Measurements from ENCODE around the gene C2.

The C2 gene

DNA sequence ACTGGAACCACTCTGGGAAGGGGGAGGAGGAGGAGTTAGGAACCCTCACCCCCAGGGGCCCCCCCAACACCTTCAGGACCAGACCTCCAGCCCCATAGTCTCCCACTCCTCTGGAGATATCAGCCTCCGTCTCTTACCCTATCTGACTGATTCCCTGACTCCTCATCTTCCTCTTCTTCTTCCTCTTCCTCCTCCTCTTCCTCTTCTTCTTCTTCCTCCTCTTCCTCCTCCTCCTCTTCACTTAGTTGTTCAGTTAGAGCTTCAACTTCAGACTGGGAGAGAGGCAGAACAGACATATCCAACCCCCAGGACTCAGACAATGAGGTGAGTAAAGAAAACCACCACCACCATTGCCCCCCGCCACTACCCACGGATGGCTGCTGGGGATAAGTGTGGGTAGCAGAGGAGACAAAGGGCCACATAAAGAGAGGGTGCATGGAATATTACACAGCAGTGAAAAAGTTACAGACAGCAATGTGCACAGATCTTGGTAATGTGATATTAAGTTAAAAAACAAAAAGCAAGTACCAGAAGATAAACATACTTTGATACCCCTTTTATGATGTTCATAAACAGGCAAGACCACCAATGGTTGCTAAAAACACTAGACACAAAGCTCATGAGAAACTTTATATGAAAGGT lies 38.1 kb upstream of the C2 start:
- Histone ChIP-seq H3K27ac (replicated peaks) (no peak overlapping the region), H3K27me3 (ENCODE audit: insufficient read depth, poor library complexity, severe bottlenecking) (no peaks in the 10 kb centered on the region), H3K4me3 (replicated peaks; ENCODE audit: insufficient read depth, low read length) (no peak overlapping the region)
- TF ChIP-seq, protein P1, sequence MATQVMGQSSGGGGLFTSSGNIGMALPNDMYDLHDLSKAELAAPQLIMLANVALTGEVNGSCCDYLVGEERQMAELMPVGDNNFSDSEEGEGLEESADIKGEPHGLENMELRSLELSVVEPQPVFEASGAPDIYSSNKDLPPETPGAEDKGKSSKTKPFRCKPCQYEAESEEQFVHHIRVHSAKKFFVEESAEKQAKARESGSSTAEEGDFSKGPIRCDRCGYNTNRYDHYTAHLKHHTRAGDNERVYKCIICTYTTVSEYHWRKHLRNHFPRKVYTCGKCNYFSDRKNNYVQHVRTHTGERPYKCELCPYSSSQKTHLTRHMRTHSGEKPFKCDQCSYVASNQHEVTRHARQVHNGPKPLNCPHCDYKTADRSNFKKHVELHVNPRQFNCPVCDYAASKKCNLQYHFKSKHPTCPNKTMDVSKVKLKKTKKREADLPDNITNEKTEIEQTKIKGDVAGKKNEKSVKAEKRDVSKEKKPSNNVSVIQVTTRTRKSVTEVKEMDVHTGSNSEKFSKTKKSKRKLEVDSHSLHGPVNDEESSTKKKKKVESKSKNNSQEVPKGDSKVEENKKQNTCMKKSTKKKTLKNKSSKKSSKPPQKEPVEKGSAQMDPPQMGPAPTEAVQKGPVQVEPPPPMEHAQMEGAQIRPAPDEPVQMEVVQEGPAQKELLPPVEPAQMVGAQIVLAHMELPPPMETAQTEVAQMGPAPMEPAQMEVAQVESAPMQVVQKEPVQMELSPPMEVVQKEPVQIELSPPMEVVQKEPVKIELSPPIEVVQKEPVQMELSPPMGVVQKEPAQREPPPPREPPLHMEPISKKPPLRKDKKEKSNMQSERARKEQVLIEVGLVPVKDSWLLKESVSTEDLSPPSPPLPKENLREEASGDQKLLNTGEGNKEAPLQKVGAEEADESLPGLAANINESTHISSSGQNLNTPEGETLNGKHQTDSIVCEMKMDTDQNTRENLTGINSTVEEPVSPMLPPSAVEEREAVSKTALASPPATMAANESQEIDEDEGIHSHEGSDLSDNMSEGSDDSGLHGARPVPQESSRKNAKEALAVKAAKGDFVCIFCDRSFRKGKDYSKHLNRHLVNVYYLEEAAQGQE (IDR thresholded peaks at IDR 0.05; ENCODE audit: insufficient replicate concordance, low read depth): no peak
- TF ChIP-seq SPI1 (IDR thresholded peaks at IDR 0.05; ENCODE audit: borderline replicate concordance, low read depth) (no peak), GABPA (IDR thresholded peaks at IDR 0.05; ENCODE audit: low read depth) (no peak), POLR2AphosphoS5 (IDR thresholded peaks at IDR 0.05; ENCODE audit: low read depth) (no peak)
- TF ChIP-seq, protein P2, sequence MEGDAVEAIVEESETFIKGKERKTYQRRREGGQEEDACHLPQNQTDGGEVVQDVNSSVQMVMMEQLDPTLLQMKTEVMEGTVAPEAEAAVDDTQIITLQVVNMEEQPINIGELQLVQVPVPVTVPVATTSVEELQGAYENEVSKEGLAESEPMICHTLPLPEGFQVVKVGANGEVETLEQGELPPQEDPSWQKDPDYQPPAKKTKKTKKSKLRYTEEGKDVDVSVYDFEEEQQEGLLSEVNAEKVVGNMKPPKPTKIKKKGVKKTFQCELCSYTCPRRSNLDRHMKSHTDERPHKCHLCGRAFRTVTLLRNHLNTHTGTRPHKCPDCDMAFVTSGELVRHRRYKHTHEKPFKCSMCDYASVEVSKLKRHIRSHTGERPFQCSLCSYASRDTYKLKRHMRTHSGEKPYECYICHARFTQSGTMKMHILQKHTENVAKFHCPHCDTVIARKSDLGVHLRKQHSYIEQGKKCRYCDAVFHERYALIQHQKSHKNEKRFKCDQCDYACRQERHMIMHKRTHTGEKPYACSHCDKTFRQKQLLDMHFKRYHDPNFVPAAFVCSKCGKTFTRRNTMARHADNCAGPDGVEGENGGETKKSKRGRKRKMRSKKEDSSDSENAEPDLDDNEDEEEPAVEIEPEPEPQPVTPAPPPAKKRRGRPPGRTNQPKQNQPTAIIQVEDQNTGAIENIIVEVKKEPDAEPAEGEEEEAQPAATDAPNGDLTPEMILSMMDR (IDR thresholded peaks at IDR 0.05; ENCODE audit: insufficient read depth, low read length): no peak
- no peak for DNase-seq (ENCODE audit: low read depth in 1 of 2, low spot score in 1 of 2)

GRCh38 chr6:31892821-31893220 lies 34.7 kb upstream of the C2 start:
- TF ChIP-seq GABPA (IDR thresholded peaks at IDR 0.05; ENCODE audit: low read depth): no peak
- no peak for TF ChIP-seq SPI1 (IDR thresholded peaks at IDR 0.05; ENCODE audit: borderline replicate concordance, low read depth)
- TF ChIP-seq, protein P2 (IDR thresholded peaks at IDR 0.05; ENCODE audit: insufficient read depth, low read length): no peak
- TF ChIP-seq, protein P1 (IDR thresholded peaks at IDR 0.05; ENCODE audit: insufficient replicate concordance, low read depth): no peak
- no peak for TF ChIP-seq POLR2AphosphoS5 (IDR thresholded peaks at IDR 0.05; ENCODE audit: low read depth)
- no peak overlapping the region for H3K4me3 ChIP-seq (replicated peaks; ENCODE audit: insufficient read depth, low read length)
- H3K27me3 ChIP-seq (ENCODE audit: insufficient read depth, poor library complexity, severe bottlenecking): no peaks in the 10 kb centered on the region
- DNase-seq (ENCODE audit: low read depth in 1 of 2, low spot score in 1 of 2): peak in 1 of 2 experiments; percentile 64
- H3K27ac ChIP-seq (replicated peaks): peak overlapping the region; percentile 47

- DNase-seq (ENCODE audit: low read depth in 1 of 2, low spot score in 1 of 2): no peak
- Histone ChIP-seq H3K27ac (replicated peaks) (peak overlapping the region; percentile 59), H3K4me3 (replicated peaks; ENCODE audit: insufficient read depth, low read length) (peak overlapping the region; percentile 78), H3K27me3 (ENCODE audit: insufficient read depth, poor library complexity, severe bottlenecking) (no peaks in the 10 kb centered on the region)
- TF ChIP-seq, protein P2 (IDR thresholded peaks at IDR 0.05; ENCODE audit: insufficient read depth, low read length): no peak
- no peak for TF ChIP-seq POLR2AphosphoS5 (IDR thresholded peaks at IDR 0.05; ENCODE audit: low read depth)
- no peak for TF ChIP-seq SPI1 (IDR thresholded peaks at IDR 0.05; ENCODE audit: borderline replicate concordance, low read depth)
- TF ChIP-seq GABPA (IDR thresholded peaks at IDR 0.05; ENCODE audit: low read depth): no peak
- TF ChIP-seq, protein P1 (IDR thresholded peaks at IDR 0.05; ENCODE audit: insufficient replicate concordance, low read depth): no peak
These were observed 31.0 kb upstream of the C2 start for GRCh38 chr6:31896493-31896855.
